Measurements from ENCODE around the gene TP53I11. TPM values are rescaled to one million over a fixed set of nuclear protein-coding genes. Genes with fewer than 3 reads are reported as not detected.

TP53I11 gene
- total and polyA plus RNA-seq, 2 of the 13 experiments (the other 11 are each of a cell fraction or from before 2014, with no cell fraction given): not detected

GRCh38 chr11:44926036-44926435, 24.6 kb downstream of the TP53I11 start:
- WGBS (ENCODE audit: low lambda C conversion rate): 47% methylated on average over 8 of the region's 8 CpGs
- DNase-seq (ENCODE audit: low spot score): no peak
- no TSS peak for BruUV-seq (replicated peaks)
- no peak overlapping the region for H3K27ac ChIP-seq (ENCODE audit: extremely low read length, insufficient read depth, low read length)
- intact Hi-C loops (cut with micrococcal nuclease; ENCODE audit: unreplicated experiment) (no loop called here), in situ Hi-C loops (cut with HindIII; ENCODE audit: extremely low pct_ligation_motif_present, low pct_unique_long_range_greater_than_20kb) (no loop called here)
- H3K36me3 ChIP-seq (replicated peaks in 1 of 2; ENCODE audit: control insufficient read depth in 1 of 2, insufficient read depth in 2 of 2, low read length in 2 of 2): no peaks in the 10 kb centered on the region
- H3K4me2 ChIP-seq (ENCODE audit: low read depth, low read length): no peak overlapping the region
- H2AFZ ChIP-seq (ENCODE audit: low read length): no peak overlapping the region
- H3K79me2 ChIP-seq (ENCODE audit: insufficient read depth, low read length): no peaks in the 10 kb centered on the region
- H3K9me3 ChIP-seq (ENCODE audit: low read length): no peaks in the 10 kb centered on the region
- ATAC-seq: no peak
- H3K9ac ChIP-seq (ENCODE audit: insufficient read depth, low read depth, low read length): no peak overlapping the region
- CTCF ChIA-PET (ENCODE audit: low intra/inter-chr PET ratio, low total read pairs): interaction anchor here (1.4 kb wide), 1 partner anchor 177 kb away, joined by 3 read pairs; no protein-coding TSS in a partner anchor
- TF ChIP-seq GLMP (CRISPR knock-in tag; IDR thresholded peaks at IDR 0.05; ENCODE audit: borderline replicate concordance): no peak
- no peak for TF ChIP-seq MATR3 (CRISPR knock-in tag; IDR thresholded peaks at IDR 0.05)
- no peak for TF ChIP-seq ARID5B (CRISPR knock-in tag; IDR thresholded peaks at IDR 0.05)
- no peak for TF ChIP-seq MNT (IDR thresholded peaks at IDR 0.05)
- no peak for TF ChIP-seq ZSCAN12 (CRISPR knock-in tag; IDR thresholded peaks at IDR 0.05)
- no peak for TF ChIP-seq ZNF12 (CRISPR knock-in tag; IDR thresholded peaks at IDR 0.05)
- TF ChIP-seq GZF1 (CRISPR knock-in tag; IDR thresholded peaks at IDR 0.05): no peak
- no peak for TF ChIP-seq ZNF362 (CRISPR knock-in tag; IDR thresholded peaks at IDR 0.05; ENCODE audit: borderline replicate concordance)
- TF ChIP-seq TBL1XR1 (IDR thresholded peaks at IDR 0.05; ENCODE audit: borderline replicate concordance, low read length, partially characterized antibody): no peak
- TF ChIP-seq NCOA2 (CRISPR knock-in tag; IDR thresholded peaks at IDR 0.05): no peak
- no peak for TF ChIP-seq MED13 (CRISPR knock-in tag; IDR thresholded peaks at IDR 0.05)
- no peak for TF ChIP-seq ZFY (CRISPR knock-in tag; IDR thresholded peaks at IDR 0.05)
- TF ChIP-seq RELA (CRISPR knock-in tag; IDR thresholded peaks at IDR 0.05): no peak
- TF ChIP-seq FOSL1 (CRISPR knock-in tag; IDR thresholded peaks at IDR 0.05; ENCODE audit: borderline replicate concordance): no peak
- TF ChIP-seq SNRNP70 (IDR thresholded peaks at IDR 0.05; ENCODE audit: low read depth, low read length): no peak
- no peak for TF ChIP-seq ZFP36L2 (CRISPR knock-in tag; IDR thresholded peaks at IDR 0.05)
- TF ChIP-seq HDAC2 (CRISPR knock-in tag; IDR thresholded peaks at IDR 0.05): no peak
- TF ChIP-seq ZEB1 (IDR thresholded peaks at IDR 0.05; ENCODE audit: insufficient replicate concordance, low read depth): no peak
- 0 out of 2 replicates have a peak, but pooled peaks cover 3% of the 10 kb centered on the region for H4K20me1 ChIP-seq (ENCODE audit: insufficient read depth, low read length)
- no peak overlapping the region for H3K4me3 ChIP-seq (replicated peaks in 1 of 3; ENCODE audit: insufficient read depth in 1 of 3, low read depth in 2 of 3, low read length in 3 of 3)
- H3K4me1 ChIP-seq (ENCODE audit: insufficient read depth, low read length): no peaks in the 10 kb centered on the region
- POLR2A ChIA-PET: no interaction called here
- H3K27me3 ChIP-seq (ENCODE audit: control insufficient read depth in 1 of 2, insufficient read depth in 2 of 2, low read length in 2 of 2): peaks cover 4 to 7% of the 10 kb centered on the region in 2 experiments; a peak in 2 of 5 replicates
- FAIRE-seq: no peak

Data from HepG2 (cell line).